Vagina (tissue), 2 donors: ENCODE measurements around the gene CALN1.

Source experiments
- POLR2A ChIP-seq, 2 donors: fragments of 450-650 bp; IDR thresholded peaks; one replicate each; pipeline ENCODE4 v1.6.1; 2017; ENCODE audit warnings: antibody characterized with exemption in 2 of 2, mild to moderate bottlenecking in 2 of 2, moderate library complexity in 2 of 2
- TF ChIP-seq, protein P1 (sequence below), 3 experiments: fragments of 450-650 bp in 2 of 3; fragments of 200-600 bp in 1 of 3; sonication (generic) in 1 of 3; IDR thresholded peaks; one replicate each; pipeline ENCODE4 v1.5.1; 2017 to 2019; ENCODE audit warnings: antibody characterized with exemption in 3 of 3, mild to moderate bottlenecking in 2 of 3, moderate library complexity in 2 of 3

DNA sequence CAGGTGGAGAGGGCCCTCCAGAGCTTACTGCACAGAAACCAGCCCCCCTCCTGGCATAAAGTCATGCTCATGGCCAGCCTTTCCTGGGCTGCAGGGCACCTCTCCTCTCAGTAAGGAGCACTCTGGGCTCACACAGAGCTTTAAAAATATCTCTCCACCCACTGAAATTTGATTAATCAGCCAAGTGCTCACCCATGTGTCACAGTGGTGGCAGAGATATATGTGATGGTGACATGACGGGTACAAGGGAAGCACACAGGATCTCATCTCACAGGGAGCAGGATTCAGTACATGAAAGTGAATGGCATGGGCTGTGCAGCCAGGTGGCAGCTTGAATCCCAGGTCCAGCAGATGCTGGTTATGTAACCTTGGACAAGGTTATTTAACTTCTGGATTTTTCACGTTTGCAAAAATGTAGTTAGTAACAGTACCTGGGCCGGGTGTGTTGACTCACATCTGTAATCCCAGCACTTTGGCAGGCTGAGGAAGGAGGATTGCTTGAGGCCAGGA lies 144.8 kb downstream of the CALN1 start:
- TF ChIP-seq, protein P1, sequence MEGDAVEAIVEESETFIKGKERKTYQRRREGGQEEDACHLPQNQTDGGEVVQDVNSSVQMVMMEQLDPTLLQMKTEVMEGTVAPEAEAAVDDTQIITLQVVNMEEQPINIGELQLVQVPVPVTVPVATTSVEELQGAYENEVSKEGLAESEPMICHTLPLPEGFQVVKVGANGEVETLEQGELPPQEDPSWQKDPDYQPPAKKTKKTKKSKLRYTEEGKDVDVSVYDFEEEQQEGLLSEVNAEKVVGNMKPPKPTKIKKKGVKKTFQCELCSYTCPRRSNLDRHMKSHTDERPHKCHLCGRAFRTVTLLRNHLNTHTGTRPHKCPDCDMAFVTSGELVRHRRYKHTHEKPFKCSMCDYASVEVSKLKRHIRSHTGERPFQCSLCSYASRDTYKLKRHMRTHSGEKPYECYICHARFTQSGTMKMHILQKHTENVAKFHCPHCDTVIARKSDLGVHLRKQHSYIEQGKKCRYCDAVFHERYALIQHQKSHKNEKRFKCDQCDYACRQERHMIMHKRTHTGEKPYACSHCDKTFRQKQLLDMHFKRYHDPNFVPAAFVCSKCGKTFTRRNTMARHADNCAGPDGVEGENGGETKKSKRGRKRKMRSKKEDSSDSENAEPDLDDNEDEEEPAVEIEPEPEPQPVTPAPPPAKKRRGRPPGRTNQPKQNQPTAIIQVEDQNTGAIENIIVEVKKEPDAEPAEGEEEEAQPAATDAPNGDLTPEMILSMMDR (IDR thresholded peaks at IDR 0.05): no peak
- TF ChIP-seq POLR2A (IDR thresholded peaks at IDR 0.05): no peak
